Measurements from ENCODE around the gene NT5C3A. TPM values are rescaled to one million over a fixed set of nuclear protein-coding genes. Genes with fewer than 3 reads are reported as not detected.
"Not testable (repeated sequence)": the region's sequence is repeated elsewhere in the genome, so short reads cannot be mapped to it uniquely, and the experiment has no call there.

The NT5C3A gene
- polyA plus RNA-seq, 4 donors: 40.1 to 108 (median 88.7) TPM

GRCh38 chr7:32977159-32977558, 85.4 kb downstream of the NT5C3A start:
- H3K4me3 ChIP-seq (ENCODE audit: low read depth in 1 of 3, low read length in 3 of 3); H3K36me3 ChIP-seq (ENCODE audit: control insufficient read depth in 3 of 3, insufficient read depth in 2 of 3, low read depth in 1 of 3, low read length in 3 of 3); H3K9me3 ChIP-seq (ENCODE audit: control insufficient read depth in 2 of 2, insufficient read depth in 1 of 2, low read depth in 1 of 2, low read length in 1 of 2); FAIRE-seq; H3K27me3 ChIP-seq (ENCODE audit: control insufficient read depth in 3 of 3, insufficient read depth in 3 of 3, low read length in 3 of 3); DNase-seq; H3K27ac ChIP-seq (ENCODE audit: low read depth in 1 of 3, low read length in 2 of 3); H3K4me1 ChIP-seq (ENCODE audit: control insufficient read depth in 3 of 3, insufficient read depth in 2 of 3, low read depth in 1 of 3, low read length in 2 of 3): not testable (repeated sequence)
- WGBS, 3 donors: 92 to 98% (median 95%) methylated on average over 2 of the region's 2 CpGs

DNA sequence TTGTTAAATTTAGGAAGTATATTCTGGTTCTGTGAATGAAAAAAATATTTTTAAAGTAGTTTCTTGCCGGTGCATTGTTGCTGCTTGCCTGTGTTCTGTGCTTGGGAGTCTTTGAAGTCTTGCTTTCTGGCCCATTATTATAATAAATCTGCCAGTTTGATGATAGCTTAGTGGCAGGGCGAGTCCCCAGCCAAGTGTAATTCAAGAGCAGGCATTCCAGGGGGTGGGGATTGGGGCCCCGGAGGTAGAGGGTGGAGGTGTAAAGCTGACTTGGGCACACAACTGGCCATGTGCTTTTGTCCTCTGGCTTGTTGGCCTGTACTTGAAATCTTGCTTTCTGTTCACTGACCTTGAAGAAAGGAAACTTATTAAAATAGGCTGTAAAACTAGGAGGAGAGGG, 90.6 kb downstream of the NT5C3A start:
- H3K27ac ChIP-seq (ENCODE audit: low read depth in 1 of 3, low read length in 2 of 3): peak overlapping the region in 1 of 3 donors; percentile 28
- not testable (repeated sequence) for H3K36me3 ChIP-seq (ENCODE audit: control insufficient read depth in 3 of 3, insufficient read depth in 2 of 3, low read depth in 1 of 3, low read length in 3 of 3); DNase-seq; FAIRE-seq; H3K27me3 ChIP-seq (ENCODE audit: control insufficient read depth in 3 of 3, insufficient read depth in 3 of 3, low read length in 3 of 3); H3K4me3 ChIP-seq (ENCODE audit: low read depth in 1 of 3, low read length in 3 of 3); H3K4me1 ChIP-seq (ENCODE audit: control insufficient read depth in 3 of 3, insufficient read depth in 2 of 3, low read depth in 1 of 3, low read length in 2 of 3); H3K9me3 ChIP-seq (ENCODE audit: control insufficient read depth in 2 of 2, insufficient read depth in 1 of 2, low read depth in 1 of 2, low read length in 1 of 2)
- WGBS, 3 donors: 12 to 54% (median 23%) methylated on average over 2 to 3 of the region's 3 CpGs

DNA sequence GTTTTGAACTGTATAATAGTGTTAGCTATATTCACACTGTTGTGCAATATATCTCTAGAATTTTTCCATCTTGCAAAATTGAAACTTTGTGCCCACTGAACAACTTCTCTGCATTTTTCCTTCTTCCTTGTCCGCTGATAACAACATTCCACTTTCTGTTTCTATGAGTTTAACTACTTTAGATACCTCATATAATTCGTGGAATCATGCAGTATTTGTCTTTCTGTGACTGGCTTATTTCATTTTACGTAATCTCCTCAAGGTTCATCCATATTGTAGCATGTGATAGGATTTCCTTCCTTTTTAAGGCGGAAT, 95.4 kb downstream of the NT5C3A start:
- not testable (repeated sequence) for H3K4me3 ChIP-seq (ENCODE audit: low read depth in 1 of 3, low read length in 3 of 3); H3K27ac ChIP-seq (ENCODE audit: low read depth in 1 of 3, low read length in 2 of 3); H3K36me3 ChIP-seq (ENCODE audit: control insufficient read depth in 3 of 3, insufficient read depth in 2 of 3, low read depth in 1 of 3, low read length in 3 of 3); H3K27me3 ChIP-seq (ENCODE audit: control insufficient read depth in 3 of 3, insufficient read depth in 3 of 3, low read length in 3 of 3); FAIRE-seq; H3K4me1 ChIP-seq (ENCODE audit: control insufficient read depth in 3 of 3, insufficient read depth in 2 of 3, low read depth in 1 of 3, low read length in 2 of 3); H3K9me3 ChIP-seq (ENCODE audit: control insufficient read depth in 2 of 2, insufficient read depth in 1 of 2, low read depth in 1 of 2, low read length in 1 of 2)
- WGBS, 3 donors: 52 to 58% (median 53%) methylated on average over 4 of the region's 4 CpGs
- DNase-seq: peak in 1 of 2 donors; percentile 52

DNA sequence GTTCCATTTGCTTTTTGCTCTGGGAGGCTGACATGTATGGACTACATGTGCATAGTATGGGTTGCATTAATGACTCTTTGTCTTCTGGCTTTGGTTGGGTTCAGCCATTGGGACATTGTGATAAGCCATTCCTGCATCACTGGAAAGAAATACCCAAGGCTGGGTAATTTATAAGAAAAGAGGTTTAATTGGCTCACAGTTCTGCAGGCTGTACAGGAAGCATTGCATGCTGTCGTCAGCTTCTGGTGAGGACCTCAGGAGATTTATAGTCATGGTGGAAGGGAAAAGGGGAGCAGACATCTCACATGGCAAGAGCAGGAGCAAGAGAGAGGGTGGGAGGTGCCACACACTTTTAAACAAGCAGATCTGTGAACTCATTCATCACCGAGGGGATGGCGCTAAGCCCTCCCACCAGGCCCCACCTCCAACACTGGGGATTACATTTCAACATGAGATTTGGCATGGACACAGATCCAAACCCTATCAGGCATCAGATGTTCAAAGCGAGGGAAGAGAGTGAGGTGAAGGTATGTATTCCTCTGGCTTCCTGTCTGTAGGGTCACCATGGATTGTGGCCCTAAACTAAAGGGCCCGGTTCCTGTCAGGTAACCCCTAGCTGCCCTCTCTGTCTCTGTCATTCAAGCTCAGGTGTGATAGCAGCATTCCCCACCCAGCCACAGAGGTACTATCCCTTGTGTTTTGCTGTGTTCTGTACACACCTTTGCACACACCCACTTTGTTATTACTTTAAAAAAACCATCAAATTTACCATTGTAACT, 95.9 kb downstream of the NT5C3A start:
- H3K27ac ChIP-seq (ENCODE audit: low read depth in 1 of 3, low read length in 2 of 3); H3K9me3 ChIP-seq (ENCODE audit: control insufficient read depth in 2 of 2, insufficient read depth in 1 of 2, low read depth in 1 of 2, low read length in 1 of 2); H3K36me3 ChIP-seq (ENCODE audit: control insufficient read depth in 3 of 3, insufficient read depth in 2 of 3, low read depth in 1 of 3, low read length in 3 of 3); DNase-seq; H3K4me1 ChIP-seq (ENCODE audit: control insufficient read depth in 3 of 3, insufficient read depth in 2 of 3, low read depth in 1 of 3, low read length in 2 of 3); H3K27me3 ChIP-seq (ENCODE audit: control insufficient read depth in 3 of 3, insufficient read depth in 3 of 3, low read length in 3 of 3); H3K4me3 ChIP-seq (ENCODE audit: low read depth in 1 of 3, low read length in 3 of 3); FAIRE-seq: not testable (repeated sequence)
- WGBS, 3 donors: 56 to 72% (median 62%) methylated on average over 3 to 4 of the region's 5 CpGs

GRCh38 chr7:32964461-32965159, 98.0 kb downstream of the NT5C3A start:
- not testable (repeated sequence) for H3K4me1 ChIP-seq (ENCODE audit: control insufficient read depth in 3 of 3, insufficient read depth in 2 of 3, low read depth in 1 of 3, low read length in 2 of 3); H3K27me3 ChIP-seq (ENCODE audit: control insufficient read depth in 3 of 3, insufficient read depth in 3 of 3, low read length in 3 of 3); FAIRE-seq; H3K9me3 ChIP-seq (ENCODE audit: control insufficient read depth in 2 of 2, insufficient read depth in 1 of 2, low read depth in 1 of 2, low read length in 1 of 2); H3K4me3 ChIP-seq (ENCODE audit: low read depth in 1 of 3, low read length in 3 of 3); H3K27ac ChIP-seq (ENCODE audit: low read depth in 1 of 3, low read length in 2 of 3); H3K36me3 ChIP-seq (ENCODE audit: control insufficient read depth in 3 of 3, insufficient read depth in 2 of 3, low read depth in 1 of 3, low read length in 3 of 3)
- WGBS, 3 donors: 16 to 27% (median 23%) methylated on average over 6 of the region's 8 CpGs
- DNase-seq: peak; percentile 25 to 26

Other genes with a start within 250 kb of the NT5C3A start
- gene KBTBD2, start 171.0 kb downstream of the NT5C3A start, polyA plus RNA-seq: 10 to 100 TPM; 10.8 to 45.0 (median 14.4) TPM
- gene FKBP9, start 105.3 kb downstream of the NT5C3A start, polyA plus RNA-seq: 10 to 100 TPM in 2 of 4 donors, 1 to 10 TPM in 2; 8.1 to 69.6 (median 20.5) TPM
- 10 to 100 TPM in 3 of 4 donors, 1 to 10 TPM in 1; 9.6 to 37.0 (median 26.4) TPM for gene RP9, start 46.6 kb upstream of the NT5C3A start, polyA plus RNA-seq
- 1 to 10 TPM; 2.0 to 8.8 (median 3.0) TPM for gene BBS9, start 66.8 kb upstream of the NT5C3A start, polyA plus RNA-seq